ENCODE results near the gene C11orf97.
"Not testable (repeated sequence)": the region's sequence is repeated elsewhere in the genome, so short reads cannot be mapped to it uniquely, and the experiment has no call there.

The C11orf97 gene

GRCh38 chr11:94557992-94558391, 45.7 kb downstream of the C11orf97 start:
- no peak for DNase-seq (ENCODE audit: low read depth in 2 of 2)

- DNase-seq (ENCODE audit: low read depth in 2 of 2): no peak
These were observed 46.2 kb downstream of the C11orf97 start for GRCh38 chr11:94558468-94558867.

- no peak for DNase-seq (ENCODE audit: low read depth in 2 of 2)
These were observed 46.7 kb downstream of the C11orf97 start for GRCh38 chr11:94558932-94559331.

GRCh38 chr11:94559361-94559760, 47.1 kb downstream of the C11orf97 start:
- no peak for DNase-seq (ENCODE audit: low read depth in 2 of 2)

- DNase-seq (ENCODE audit: low read depth in 2 of 2): no peak
These were observed 48.6 kb downstream of the C11orf97 start for GRCh38 chr11:94560834-94561233.

- no peak for DNase-seq (ENCODE audit: low read depth in 2 of 2)
These were observed 51.1 kb downstream of the C11orf97 start for GRCh38 chr11:94563176-94563847.

GRCh38 chr11:94563848-94564467, 51.7 kb downstream of the C11orf97 start:
- no peak for DNase-seq (ENCODE audit: low read depth in 2 of 2)

- DNase-seq (ENCODE audit: low read depth in 2 of 2): no peak
These were observed 55.0 kb downstream of the C11orf97 start, which contains the start of gene PIWIL4 for GRCh38 chr11:94567181-94567670. Gene PIWIL4, plus strand, starts transcription at chr11:94567368. Its CDS starts 151 bp downstream, at chr11:94567519.

- no peak for DNase-seq (ENCODE audit: low read depth in 2 of 2)
These were observed 55.9 kb downstream of the C11orf97 start for GRCh38 chr11:94568200-94568599.

GRCh38 chr11:94568717-94569116, 56.5 kb downstream of the C11orf97 start:
- no peak for DNase-seq (ENCODE audit: low read depth in 2 of 2)

- DNase-seq (ENCODE audit: low read depth in 2 of 2): not testable (repeated sequence)
These were observed 60.7 kb downstream of the C11orf97 start for GRCh38 chr11:94572975-94573374.

GRCh38 chr11:94574193-94574961, 62.1 kb downstream of the C11orf97 start:
- no peak for DNase-seq (ENCODE audit: low read depth in 2 of 2)

- no peak for DNase-seq (ENCODE audit: low read depth in 2 of 2)
These were observed 64.0 kb downstream of the C11orf97 start for GRCh38 chr11:94576306-94576705.

- no peak for DNase-seq (ENCODE audit: low read depth in 2 of 2)
These were observed 65.6 kb downstream of the C11orf97 start for GRCh38 chr11:94577841-94578240.

Data from stimulated activated CD8-positive, alpha-beta memory T cell treated with anti-CD3 and anti-CD28 coated beads, Interleukin-15, amount 100 ng/mL, for 4 hours (primary cell).